GM18505 (cell line): ENCODE results near the gene GLI1.

Experiments
- ATAC-seq: cut with Tn5 transposase; IDR thresholded peaks from one replicate; pipeline ENCODE4 v1.9.1; 2021; ENCODE audit not compliant: unreplicated experiment
- POLR2A ChIP-seq: IDR thresholded peaks from 4 replicates; pipeline ENCODE4 v1.6.1; 2011; ENCODE audit warnings: borderline replicate concordance; ENCODE audit not compliant: insufficient read depth, insufficient read length; ENCODE audit errors: extremely low read depth

GLI1 gene

DNA sequence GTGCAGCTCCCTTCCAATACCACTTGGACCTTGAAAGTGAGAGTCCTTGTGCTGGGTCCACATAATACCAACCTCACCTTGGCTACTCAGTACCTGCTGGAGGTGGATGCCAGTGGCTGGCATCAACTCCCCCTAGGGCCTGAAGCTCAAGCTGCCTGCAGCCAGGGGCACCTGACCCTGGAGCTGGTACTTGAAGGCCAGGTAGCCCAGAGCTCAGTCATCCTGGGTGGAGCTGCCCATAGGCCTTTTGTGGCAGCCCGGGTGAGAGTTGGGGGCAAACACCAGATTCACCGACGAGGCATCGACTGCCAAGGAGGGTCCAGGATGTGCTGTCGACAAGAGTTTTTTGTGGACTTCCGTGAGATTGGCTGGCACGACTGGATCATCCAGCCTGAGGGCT lies 10.2 kb upstream of the GLI1 start:
- TF ChIP-seq POLR2A = no peak
- no peak for ATAC-seq

DNA sequence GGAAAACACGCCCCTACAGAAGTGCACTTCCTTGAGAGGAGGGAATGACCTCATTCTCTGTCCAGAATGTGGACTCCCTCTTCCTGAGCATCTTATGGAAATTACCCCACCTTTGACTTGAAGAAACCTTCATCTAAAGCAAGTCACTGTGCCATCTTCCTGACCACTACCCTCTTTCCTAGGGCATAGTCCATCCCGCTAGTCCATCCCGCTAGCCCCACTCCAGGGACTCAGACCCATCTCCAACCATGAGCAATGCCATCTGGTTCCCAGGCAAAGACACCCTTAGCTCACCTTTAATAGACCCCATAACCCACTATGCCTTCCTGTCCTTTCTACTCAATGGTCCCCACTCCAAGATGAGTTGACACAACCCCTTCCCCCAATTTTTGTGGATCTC lies 9.5 kb upstream of the GLI1 start:
- TF ChIP-seq POLR2A = no peak

DNA sequence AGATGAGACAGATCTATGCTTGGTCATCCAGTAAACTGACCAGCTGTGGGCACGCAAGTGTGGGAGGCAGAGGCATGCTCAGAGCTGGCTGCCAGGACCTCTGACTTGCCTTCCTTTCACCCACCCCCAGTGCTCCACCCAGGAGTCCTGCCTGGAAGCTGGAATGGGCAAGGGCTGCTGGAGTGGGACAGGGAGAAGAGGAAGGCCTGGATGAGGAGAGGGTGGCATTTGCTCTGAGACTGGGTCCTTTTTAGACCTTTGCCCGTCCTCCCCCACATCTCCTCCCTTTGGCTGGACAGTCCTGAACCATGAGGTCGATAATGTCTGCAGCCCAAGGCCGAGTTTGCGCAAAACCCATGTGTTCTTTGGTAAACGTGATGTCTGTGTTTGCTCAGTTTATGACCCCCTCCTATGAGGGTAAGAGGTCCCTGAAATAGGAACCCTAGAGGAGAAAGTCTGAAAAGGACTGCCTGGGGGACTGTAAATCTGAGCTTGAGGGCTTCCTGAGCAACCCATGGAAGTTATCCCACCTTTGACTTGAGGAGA lies 8.3 kb upstream of the GLI1 start:
- no peak for ATAC-seq
- TF ChIP-seq POLR2A = no peak

More for the DNA sequence above, 9.5 kb upstream of the GLI1 start:
- no peak for ATAC-seq

DNA sequence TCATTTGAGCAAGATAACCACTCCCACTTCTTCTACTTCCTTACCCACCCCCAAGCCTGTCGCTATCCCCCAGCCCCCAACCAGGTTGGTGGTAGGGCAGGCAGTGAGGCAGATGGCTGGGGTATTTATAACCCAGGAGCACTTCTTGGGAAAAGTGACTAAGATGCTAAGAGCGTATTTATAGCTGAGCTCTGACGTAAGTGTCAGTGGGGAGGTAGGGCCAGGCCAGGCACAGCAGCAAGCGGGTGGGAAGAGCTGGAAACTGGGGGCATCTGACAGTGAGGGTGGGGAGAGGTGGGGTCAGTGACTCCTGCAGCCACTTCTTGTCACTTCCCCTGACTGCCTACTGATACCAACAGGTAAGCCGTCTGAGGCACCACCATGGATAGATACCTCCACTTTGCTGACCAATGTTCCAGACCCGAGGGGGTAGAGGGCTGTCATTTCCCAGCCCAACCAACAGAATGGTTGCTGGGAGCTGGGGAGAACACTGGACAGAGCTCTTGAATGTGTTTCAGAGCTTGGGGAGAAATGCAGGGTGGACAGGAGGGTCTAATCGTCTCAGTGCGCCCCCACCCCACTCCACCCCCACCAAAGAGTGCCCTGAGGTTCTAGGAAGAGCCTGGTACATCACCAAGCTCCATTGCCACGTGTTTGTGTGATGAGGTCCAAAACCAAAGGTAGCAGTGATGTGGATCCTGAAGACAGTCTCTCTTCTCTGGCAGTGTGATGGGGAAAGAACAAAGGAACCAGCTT lies 7.2 kb upstream of the GLI1 start:
- no peak for ATAC-seq
- no peak for TF ChIP-seq POLR2A

DNA sequence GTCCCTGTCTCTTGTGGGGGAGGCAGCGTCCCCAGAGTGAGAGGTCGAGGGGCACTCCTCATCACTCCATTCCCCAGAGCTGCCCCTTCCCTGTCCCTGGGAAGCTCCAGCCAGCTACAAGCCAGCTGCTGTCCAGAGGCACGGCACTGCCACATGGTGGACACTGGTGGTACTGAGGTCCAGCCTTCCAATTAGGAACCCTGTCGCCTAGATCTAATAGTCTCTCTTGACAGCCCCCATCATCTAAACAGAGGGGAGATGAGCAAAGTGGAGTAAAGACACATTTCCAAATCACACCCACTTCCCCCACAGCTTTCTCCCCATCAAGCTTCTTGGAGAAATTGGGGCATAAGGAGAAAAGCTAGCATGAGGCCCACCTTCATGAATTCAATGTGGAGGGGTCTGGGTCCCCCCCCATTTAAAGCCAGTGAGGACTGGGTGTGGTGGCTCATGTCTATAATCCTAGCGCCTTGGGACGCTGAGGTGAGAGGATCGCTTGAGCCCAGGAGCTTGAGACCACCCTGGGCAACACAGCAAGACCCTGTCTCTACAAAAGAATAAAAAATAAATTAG lies 6.6 kb upstream of the GLI1 start:
- ATAC-seq = no peak
- TF ChIP-seq POLR2A = no peak

DNA sequence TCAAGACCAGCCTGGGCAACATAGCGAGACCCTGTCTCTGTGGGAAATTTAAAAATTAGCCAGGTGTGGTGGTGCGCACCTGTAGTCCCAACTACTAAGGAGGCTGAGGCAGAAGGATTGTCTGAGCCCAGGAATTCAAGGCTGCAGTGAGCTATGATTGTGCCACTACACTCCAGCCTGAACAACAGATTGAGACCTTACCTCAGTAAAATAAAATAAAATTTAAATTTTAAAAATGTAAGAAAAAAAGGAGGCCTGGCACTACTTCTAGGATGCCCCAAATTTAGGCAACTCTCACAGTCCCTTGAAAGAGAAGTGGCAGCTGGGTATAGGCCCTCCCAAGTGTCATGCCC lies 5.4 kb upstream of the GLI1 start:
- TF ChIP-seq POLR2A = no peak
- ATAC-seq = no peak

DNA sequence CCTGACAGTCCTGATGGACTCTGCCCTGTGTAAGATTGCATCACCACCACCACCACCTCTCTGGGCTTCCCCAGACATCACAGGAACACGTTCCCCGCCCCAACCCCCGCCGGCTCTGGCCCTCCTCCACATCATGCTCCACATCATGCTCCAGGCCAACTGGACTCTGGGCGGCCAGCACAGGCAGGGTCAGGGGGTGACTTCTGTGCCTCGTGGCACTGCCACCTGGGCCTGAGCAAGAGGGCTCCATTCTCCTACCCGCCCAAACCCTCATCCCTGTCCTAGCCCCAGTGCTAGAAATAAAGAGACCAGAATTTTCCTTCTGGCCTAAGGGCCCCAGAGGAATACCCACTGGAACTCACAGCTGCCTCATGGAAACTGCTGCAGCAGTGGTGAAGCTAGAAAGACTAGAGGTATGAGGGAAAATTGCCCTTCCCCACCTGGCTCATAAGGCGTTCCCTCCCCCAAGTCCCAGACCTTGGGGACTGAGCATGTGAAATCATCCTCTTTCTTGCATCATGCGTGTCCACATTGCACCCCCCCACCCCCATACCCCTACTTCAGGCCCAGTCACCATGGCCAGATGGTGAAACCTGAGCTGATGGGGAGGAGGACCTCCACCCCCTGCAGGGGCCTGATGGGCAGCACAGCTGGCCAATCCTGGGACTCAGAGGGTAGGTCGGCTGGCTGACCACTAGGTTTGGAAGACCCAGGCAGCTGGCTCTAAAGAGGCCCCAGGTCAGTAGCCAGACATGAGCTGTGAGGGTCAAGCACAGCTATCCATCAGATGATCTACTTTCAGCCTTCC lies 4.8 kb upstream of the GLI1 start, which contains the start of gene INHBE:
TSS of gene INHBE (plus strand) at position 742 of the 808 bp plus-strand sequence. CDS start 230 bp downstream, outside the sequence.
- no peak for TF ChIP-seq POLR2A
- no peak for ATAC-seq

DNA sequence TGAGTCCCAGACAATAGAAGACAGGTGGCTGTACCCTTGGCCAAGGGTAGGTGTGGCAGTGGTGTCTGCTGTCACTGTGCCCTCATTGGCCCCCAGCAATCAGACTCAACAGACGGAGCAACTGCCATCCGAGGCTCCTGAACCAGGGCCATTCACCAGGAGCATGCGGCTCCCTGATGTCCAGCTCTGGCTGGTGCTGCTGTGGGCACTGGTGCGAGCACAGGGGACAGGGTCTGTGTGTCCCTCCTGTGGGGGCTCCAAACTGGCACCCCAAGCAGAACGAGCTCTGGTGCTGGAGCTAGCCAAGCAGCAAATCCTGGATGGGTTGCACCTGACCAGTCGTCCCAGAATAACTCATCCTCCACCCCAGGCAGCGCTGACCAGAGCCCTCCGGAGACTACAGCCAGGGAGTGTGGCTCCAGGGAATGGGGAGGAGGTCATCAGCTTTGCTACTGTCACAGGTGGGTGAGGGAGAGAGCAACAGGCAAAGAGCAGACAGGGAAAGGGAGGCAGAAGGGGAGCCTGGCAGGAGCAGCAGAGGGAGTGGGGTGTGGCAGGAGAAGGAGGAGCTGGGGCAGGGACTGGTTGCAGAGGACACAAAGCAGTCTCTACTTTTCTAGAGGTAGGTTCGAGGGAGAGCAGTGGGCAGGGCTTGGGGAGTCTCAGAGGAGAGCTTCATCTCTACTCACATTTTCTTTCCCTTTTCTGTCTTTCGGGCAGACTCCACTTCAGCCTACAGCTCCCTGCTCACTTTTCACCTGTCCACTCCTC lies 4.0 kb upstream of the GLI1 start:
- no peak for ATAC-seq
- TF ChIP-seq POLR2A = no peak

DNA sequence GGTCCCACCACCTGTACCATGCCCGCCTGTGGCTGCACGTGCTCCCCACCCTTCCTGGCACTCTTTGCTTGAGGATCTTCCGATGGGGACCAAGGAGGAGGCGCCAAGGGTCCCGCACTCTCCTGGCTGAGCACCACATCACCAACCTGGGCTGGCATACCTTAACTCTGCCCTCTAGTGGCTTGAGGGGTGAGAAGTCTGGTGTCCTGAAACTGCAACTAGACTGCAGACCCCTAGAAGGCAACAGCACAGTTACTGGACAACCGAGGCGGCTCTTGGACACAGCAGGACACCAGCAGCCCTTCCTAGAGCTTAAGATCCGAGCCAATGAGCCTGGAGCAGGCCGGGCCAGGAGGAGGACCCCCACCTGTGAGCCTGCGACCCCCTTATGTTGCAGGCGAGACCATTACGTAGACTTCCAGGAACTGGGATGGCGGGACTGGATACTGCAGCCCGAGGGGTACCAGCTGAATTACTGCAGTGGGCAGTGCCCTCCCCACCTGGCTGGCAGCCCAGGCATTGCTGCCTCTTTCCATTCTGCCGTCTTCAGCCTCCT lies 3.4 kb upstream of the GLI1 start:
- ATAC-seq = no peak
- TF ChIP-seq POLR2A = no peak

DNA sequence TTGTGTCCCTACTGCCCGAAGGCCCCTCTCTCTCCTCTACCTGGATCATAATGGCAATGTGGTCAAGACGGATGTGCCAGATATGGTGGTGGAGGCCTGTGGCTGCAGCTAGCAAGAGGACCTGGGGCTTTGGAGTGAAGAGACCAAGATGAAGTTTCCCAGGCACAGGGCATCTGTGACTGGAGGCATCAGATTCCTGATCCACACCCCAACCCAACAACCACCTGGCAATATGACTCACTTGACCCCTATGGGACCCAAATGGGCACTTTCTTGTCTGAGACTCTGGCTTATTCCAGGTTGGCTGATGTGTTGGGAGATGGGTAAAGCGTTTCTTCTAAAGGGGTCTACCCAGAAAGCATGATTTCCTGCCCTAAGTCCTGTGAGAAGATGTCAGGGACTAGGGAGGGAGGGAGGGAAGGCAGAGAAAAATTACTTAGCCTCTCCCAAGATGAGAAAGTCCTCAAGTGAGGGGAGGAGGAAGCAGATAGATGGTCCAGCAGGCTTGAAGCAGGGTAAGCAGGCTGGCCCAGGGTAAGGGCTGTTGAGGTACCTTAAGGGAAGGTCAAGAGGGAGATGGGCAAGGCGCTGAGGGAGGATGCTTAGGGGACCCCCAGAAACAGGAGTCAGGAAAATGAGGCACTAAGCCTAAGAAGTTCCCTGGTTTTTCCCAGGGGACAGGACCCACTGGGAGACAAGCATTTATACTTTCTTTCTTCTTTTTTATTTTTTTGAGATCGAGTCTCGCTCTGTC lies 2.7 kb upstream of the GLI1 start:
- ATAC-seq = no peak
- TF ChIP-seq POLR2A = no peak

DNA sequence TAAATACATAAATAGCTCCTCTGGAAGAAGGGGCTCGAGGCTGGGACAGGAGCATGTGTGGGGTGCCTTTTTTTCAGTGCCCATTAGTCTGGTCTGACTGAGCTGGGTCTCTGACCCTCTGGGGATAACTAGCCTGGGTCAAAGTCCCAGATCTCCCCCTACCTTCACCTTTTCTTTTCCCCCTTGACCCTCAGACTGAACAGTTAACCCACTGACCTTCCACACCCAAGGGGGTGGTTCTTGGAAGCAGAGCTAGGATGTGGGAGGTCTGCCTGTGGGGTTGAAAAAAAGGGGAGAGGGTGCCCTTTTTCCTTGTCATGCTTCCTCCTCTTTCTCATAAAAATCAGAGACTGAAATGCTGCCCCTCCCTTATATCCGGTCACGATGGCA lies 925 bp upstream of the GLI1 start:
- TF ChIP-seq POLR2A = no peak
- ATAC-seq = no peak
